Measurements from ENCODE around the gene MAPT.
"Not testable (repeated sequence)": the region's sequence is repeated elsewhere in the genome, so short reads cannot be mapped to it uniquely, and the experiment has no call there.

MAPT gene

GRCh38 chr17:45913030-45913429 is 18.7 kb downstream of the MAPT start:
- H3K4me1 ChIP-seq (ENCODE audit: control insufficient read depth, insufficient read depth, low read length): not testable (repeated sequence)

DNA sequence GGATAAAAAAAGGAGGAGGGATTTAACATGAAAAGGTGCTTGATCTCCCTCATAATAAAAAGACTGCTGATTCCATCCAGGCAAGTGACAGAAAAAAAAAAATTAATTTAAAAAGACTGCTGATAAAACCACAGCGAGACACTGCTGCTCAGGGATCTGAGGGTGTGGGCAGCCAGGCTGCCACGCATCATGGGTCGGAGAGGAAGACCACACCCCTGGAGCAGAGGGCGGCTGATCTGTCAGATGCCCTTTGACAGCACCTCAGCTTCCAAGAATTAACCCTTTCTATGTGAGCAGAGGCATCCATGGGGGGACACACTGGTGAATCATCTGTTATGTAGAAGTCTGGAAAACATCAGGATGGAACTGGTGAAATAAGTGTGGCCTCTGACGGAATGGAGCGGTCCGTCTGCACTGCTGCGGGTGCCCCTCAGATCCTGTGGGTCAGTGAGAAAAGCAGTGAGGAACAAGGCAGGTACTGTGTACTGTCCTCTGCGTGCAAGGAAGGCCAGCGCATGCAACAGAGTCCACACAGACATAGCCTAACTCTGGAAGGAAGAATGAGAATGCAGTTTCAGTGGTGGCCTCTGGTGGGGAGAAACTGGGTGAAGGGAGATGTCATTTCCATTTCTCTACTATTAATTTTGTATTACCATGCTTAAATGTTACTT is 19.8 kb downstream of the MAPT start:
- H3K36me3 ChIP-seq (ENCODE audit: control insufficient read depth, insufficient read depth, low read length): no peaks in the 10 kb centered on the region
- no peak overlapping the region for H3K9ac ChIP-seq (ENCODE audit: low read length)
- no peak overlapping the region for H3K27ac ChIP-seq (ENCODE audit: low read depth, low read length)
- no peaks in the 10 kb centered on the region for H3K4me1 ChIP-seq (ENCODE audit: control insufficient read depth, insufficient read depth, low read length)
- peaks cover 4% of the 10 kb centered on the region; the same call in 1 of the 2 replicates for H3K27me3 ChIP-seq (ENCODE audit: control insufficient read depth, insufficient read depth, low read length)
- H3K9me3 ChIP-seq (ENCODE audit: control insufficient read depth, insufficient read depth, low read depth, low read length): peaks cover 18% of the 10 kb centered on the region
- H3K4me3 ChIP-seq (ENCODE audit: low read depth, low read length): no peak overlapping the region

More at GRCh38 chr17:45913030-45913429, 18.7 kb downstream of the MAPT start:
- not testable (repeated sequence) for H3K9ac ChIP-seq (ENCODE audit: low read length); H3K27me3 ChIP-seq (ENCODE audit: control insufficient read depth, insufficient read depth, low read length); H3K27ac ChIP-seq (ENCODE audit: low read depth, low read length); H3K4me3 ChIP-seq (ENCODE audit: low read depth, low read length); H3K36me3 ChIP-seq (ENCODE audit: control insufficient read depth, insufficient read depth, low read length)
- peaks cover 18% of the 10 kb centered on the region for H3K9me3 ChIP-seq (ENCODE audit: control insufficient read depth, insufficient read depth, low read depth, low read length)

DNA sequence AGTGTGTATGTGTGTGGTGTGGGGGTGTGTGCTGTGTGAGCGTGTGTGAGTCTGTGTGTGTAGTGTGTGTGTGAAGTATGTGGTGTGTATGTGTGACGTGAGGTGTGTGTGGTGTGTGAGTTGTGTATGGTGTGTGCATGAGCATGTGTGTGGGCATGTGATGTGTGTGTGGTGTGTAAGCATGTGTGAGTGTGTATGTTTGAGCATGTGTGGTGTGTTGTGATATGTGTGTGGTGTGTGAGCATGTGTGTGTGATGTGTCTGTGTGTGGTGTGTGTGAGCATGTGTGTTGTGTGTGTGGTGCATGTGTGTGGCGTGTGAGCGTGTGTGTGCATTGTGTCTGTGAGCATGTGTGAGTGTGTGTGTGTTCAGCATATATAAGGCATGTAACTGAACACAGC is 20.9 kb downstream of the MAPT start:
- Histone ChIP-seq H3K27me3 (ENCODE audit: control insufficient read depth, insufficient read depth, low read length) (peaks cover 4% of the 10 kb centered on the region; the same call in 1 of the 2 replicates), H3K4me3 (ENCODE audit: low read depth, low read length) (no peak overlapping the region), H3K36me3 (ENCODE audit: control insufficient read depth, insufficient read depth, low read length) (no peaks in the 10 kb centered on the region), H3K9me3 (ENCODE audit: control insufficient read depth, insufficient read depth, low read depth, low read length) (peaks cover 18% of the 10 kb centered on the region), H3K9ac (ENCODE audit: low read length) (no peak overlapping the region), H3K4me1 (ENCODE audit: control insufficient read depth, insufficient read depth, low read length) (no peaks in the 10 kb centered on the region), H3K27ac (ENCODE audit: low read depth, low read length) (no peak overlapping the region)

DNA sequence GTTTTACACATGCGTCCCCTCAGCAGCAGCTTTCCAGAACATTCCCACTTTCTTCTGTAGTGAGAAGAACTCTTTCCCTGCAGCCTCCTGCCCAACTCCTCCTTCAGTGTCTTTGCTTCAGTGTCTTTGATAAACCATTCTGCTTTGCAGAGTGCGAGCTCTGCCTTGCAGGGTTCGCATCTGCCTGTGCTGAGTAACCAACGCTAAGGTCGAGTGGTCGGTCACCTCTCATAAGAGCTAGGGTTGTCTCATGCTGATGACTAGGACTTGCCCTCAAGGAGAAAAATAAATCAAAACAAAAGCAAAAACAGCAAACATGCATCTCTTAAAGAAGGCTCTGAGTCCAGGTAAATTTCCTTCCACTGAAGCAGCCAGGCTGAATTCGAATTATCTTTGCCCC is 22.7 kb downstream of the MAPT start:
- H3K4me3 ChIP-seq (ENCODE audit: low read depth, low read length): no peak overlapping the region
- no peaks in the 10 kb centered on the region for H3K4me1 ChIP-seq (ENCODE audit: control insufficient read depth, insufficient read depth, low read length)
- peaks cover 4% of the 10 kb centered on the region; the same call in 1 of the 2 replicates for H3K27me3 ChIP-seq (ENCODE audit: control insufficient read depth, insufficient read depth, low read length)
- H3K9me3 ChIP-seq (ENCODE audit: control insufficient read depth, insufficient read depth, low read depth, low read length): peaks cover 15% of the 10 kb centered on the region
- no peaks in the 10 kb centered on the region for H3K36me3 ChIP-seq (ENCODE audit: control insufficient read depth, insufficient read depth, low read length)
- H3K9ac ChIP-seq (ENCODE audit: low read length): no peak overlapping the region
- no peak overlapping the region for H3K27ac ChIP-seq (ENCODE audit: low read depth, low read length)

- H3K4me1 ChIP-seq (ENCODE audit: control insufficient read depth, insufficient read depth, low read length): no peaks in the 10 kb centered on the region
- H3K27me3 ChIP-seq (ENCODE audit: control insufficient read depth, insufficient read depth, low read length): peaks cover 4% of the 10 kb centered on the region; the same call in 1 of the 2 replicates
- peaks cover 6% of the 10 kb centered on the region; the same call in 1 of the 2 replicates for H3K9me3 ChIP-seq (ENCODE audit: control insufficient read depth, insufficient read depth, low read depth, low read length)
- H3K36me3 ChIP-seq (ENCODE audit: control insufficient read depth, insufficient read depth, low read length): no peaks in the 10 kb centered on the region
- H3K4me3 ChIP-seq (ENCODE audit: low read depth, low read length): no peak overlapping the region
- H3K9ac ChIP-seq (ENCODE audit: low read length): no peak overlapping the region
- no peak overlapping the region for H3K27ac ChIP-seq (ENCODE audit: low read depth, low read length)
Observed at GRCh38 chr17:45918241-45918745, 23.9 kb downstream of the MAPT start.

DNA sequence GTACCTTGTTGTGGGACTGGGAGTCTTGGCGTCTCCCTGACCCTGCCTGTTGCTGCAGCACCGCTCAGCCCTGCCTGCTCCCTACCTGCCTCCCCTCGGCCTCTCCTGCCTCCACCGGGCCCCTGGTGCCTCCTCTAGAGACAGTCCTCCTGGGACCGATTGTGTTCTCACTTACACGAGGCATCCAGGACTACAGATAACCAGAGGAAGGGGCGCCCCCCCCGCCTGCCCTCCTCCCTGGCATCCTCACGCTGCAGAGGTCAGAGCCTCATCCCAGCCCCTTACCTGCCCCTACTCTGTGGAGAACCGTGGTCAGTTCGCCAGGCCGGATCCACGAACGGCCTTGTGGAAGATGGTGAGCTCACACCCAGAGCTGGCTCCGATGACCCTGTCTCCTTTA is 24.8 kb downstream of the MAPT start:
- H3K9me3 ChIP-seq (ENCODE audit: control insufficient read depth, insufficient read depth, low read depth, low read length): no peaks in the 10 kb centered on the region
- H3K4me1 ChIP-seq (ENCODE audit: control insufficient read depth, insufficient read depth, low read length): no peaks in the 10 kb centered on the region
- H3K27me3 ChIP-seq (ENCODE audit: control insufficient read depth, insufficient read depth, low read length): peaks cover 4% of the 10 kb centered on the region; the same call in 1 of the 2 replicates
- no peak overlapping the region for H3K4me3 ChIP-seq (ENCODE audit: low read depth, low read length)
- no peaks in the 10 kb centered on the region for H3K36me3 ChIP-seq (ENCODE audit: control insufficient read depth, insufficient read depth, low read length)
- H3K9ac ChIP-seq (ENCODE audit: low read length): no peak overlapping the region
- H3K27ac ChIP-seq (ENCODE audit: low read depth, low read length): no peak overlapping the region

- H3K27ac ChIP-seq (ENCODE audit: low read depth, low read length): no peak overlapping the region
Observed at GRCh38 chr17:45920083-45920482, 25.7 kb downstream of the MAPT start.

GRCh38 chr17:45923511-45924268 is 29.3 kb downstream of the MAPT start:
- H3K27ac ChIP-seq (ENCODE audit: low read depth, low read length): no peak overlapping the region
- no peak overlapping the region for H3K4me3 ChIP-seq (ENCODE audit: low read depth, low read length)
- no peaks in the 10 kb centered on the region for H3K27me3 ChIP-seq (ENCODE audit: control insufficient read depth, insufficient read depth, low read length)
- no peaks in the 10 kb centered on the region for H3K36me3 ChIP-seq (ENCODE audit: control insufficient read depth, insufficient read depth, low read length)
- no peak overlapping the region for H3K9ac ChIP-seq (ENCODE audit: low read length)
- H3K4me1 ChIP-seq (ENCODE audit: control insufficient read depth, insufficient read depth, low read length): no peaks in the 10 kb centered on the region
- peaks cover 6% of the 10 kb centered on the region; the same call in 1 of the 2 replicates for H3K9me3 ChIP-seq (ENCODE audit: control insufficient read depth, insufficient read depth, low read depth, low read length)

More at GRCh38 chr17:45920083-45920482, 25.7 kb downstream of the MAPT start:
- Histone ChIP-seq H3K9ac (ENCODE audit: low read length) (no peak overlapping the region), H3K27me3 (ENCODE audit: control insufficient read depth, insufficient read depth, low read length) (peaks cover 4% of the 10 kb centered on the region; the same call in 1 of the 2 replicates), H3K4me3 (ENCODE audit: low read depth, low read length) (no peak overlapping the region), H3K4me1 (ENCODE audit: control insufficient read depth, insufficient read depth, low read length) (no peaks in the 10 kb centered on the region), H3K36me3 (ENCODE audit: control insufficient read depth, insufficient read depth, low read length) (no peaks in the 10 kb centered on the region), H3K9me3 (ENCODE audit: control insufficient read depth, insufficient read depth, low read depth, low read length) (no peaks in the 10 kb centered on the region)

DNA sequence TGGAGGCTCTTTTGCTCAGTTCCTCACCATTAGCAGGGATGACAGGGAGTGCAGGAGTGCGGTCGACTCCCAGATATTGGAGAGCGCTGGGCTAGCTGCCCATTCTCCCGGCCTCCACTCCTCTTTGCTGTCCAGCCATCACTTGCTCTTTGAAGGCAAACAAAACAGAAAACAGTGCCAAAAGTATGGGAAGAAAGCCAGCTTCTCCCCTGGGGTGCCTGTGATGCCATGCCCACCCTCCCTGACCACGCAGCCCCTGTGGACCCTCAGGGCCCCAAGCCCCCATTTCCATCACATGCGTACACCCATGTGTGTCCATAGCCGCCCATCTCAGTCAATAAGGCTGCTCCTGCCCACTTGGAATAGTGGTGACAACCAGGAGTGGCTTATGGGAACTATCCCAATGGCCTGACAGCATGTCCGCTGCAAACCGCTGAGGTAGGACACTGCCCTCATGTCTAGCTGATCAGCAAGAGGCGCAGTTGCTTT is 30.0 kb downstream of the MAPT start:
- Histone ChIP-seq H3K27me3 (ENCODE audit: control insufficient read depth, insufficient read depth, low read length) (no peaks in the 10 kb centered on the region), H3K4me1 (ENCODE audit: control insufficient read depth, insufficient read depth, low read length) (no peaks in the 10 kb centered on the region), H3K27ac (ENCODE audit: low read depth, low read length) (no peak overlapping the region), H3K4me3 (ENCODE audit: low read depth, low read length) (no peak overlapping the region), H3K9ac (ENCODE audit: low read length) (no peak overlapping the region), H3K36me3 (ENCODE audit: control insufficient read depth, insufficient read depth, low read length) (no peaks in the 10 kb centered on the region), H3K9me3 (ENCODE audit: control insufficient read depth, insufficient read depth, low read depth, low read length) (peaks cover 6% of the 10 kb centered on the region; the same call in 1 of the 2 replicates)

GRCh38 chr17:45925311-45925710 is 31.0 kb downstream of the MAPT start:
- Histone ChIP-seq H3K27ac (ENCODE audit: low read depth, low read length) (no peak overlapping the region), H3K4me3 (ENCODE audit: low read depth, low read length) (no peak overlapping the region), H3K36me3 (ENCODE audit: control insufficient read depth, insufficient read depth, low read length) (no peaks in the 10 kb centered on the region)

GRCh38 chr17:45927247-45927646 is 32.9 kb downstream of the MAPT start:
- Histone ChIP-seq H3K27ac (ENCODE audit: low read depth, low read length) (no peak overlapping the region), H3K36me3 (ENCODE audit: control insufficient read depth, insufficient read depth, low read length) (no peaks in the 10 kb centered on the region), H3K9ac (ENCODE audit: low read length) (no peak overlapping the region), H3K4me3 (ENCODE audit: low read depth, low read length) (no peak overlapping the region), H3K9me3 (ENCODE audit: control insufficient read depth, insufficient read depth, low read depth, low read length) (peaks cover 6% of the 10 kb centered on the region; the same call in 1 of the 2 replicates), H3K4me1 (ENCODE audit: control insufficient read depth, insufficient read depth, low read length) (no peaks in the 10 kb centered on the region), H3K27me3 (ENCODE audit: control insufficient read depth, insufficient read depth, low read length) (no peaks in the 10 kb centered on the region)

More at GRCh38 chr17:45925311-45925710, 31.0 kb downstream of the MAPT start:
- Histone ChIP-seq H3K9ac (ENCODE audit: low read length) (no peak overlapping the region), H3K9me3 (ENCODE audit: control insufficient read depth, insufficient read depth, low read depth, low read length) (peaks cover 6% of the 10 kb centered on the region; the same call in 1 of the 2 replicates), H3K4me1 (ENCODE audit: control insufficient read depth, insufficient read depth, low read length) (no peaks in the 10 kb centered on the region), H3K27me3 (ENCODE audit: control insufficient read depth, insufficient read depth, low read length) (no peaks in the 10 kb centered on the region)
